OCI-LY3 (cell line): Measurements from ENCODE around the gene THRSP.
"Not testable (repeated sequence)": the region's sequence is repeated elsewhere in the genome, so short reads cannot be mapped to it uniquely, and the experiment has no call there.

Source experiments
- H2AFZ ChIP-seq: fragments of 200-600, 300-600 bp; shearing (Covaris generic); 2 replicates; pipeline ENCODE4 v1.6.0; 2014; ENCODE audit warnings: antibody characterized with exemption, low read depth, low read length
- H3K27ac ChIP-seq: fragments of 200-600, 300-600 bp; sonication (generic); 2 replicates; pipeline ENCODE4 v1.5.1; 2014; ENCODE audit warnings: mild to moderate bottlenecking, low read length, moderate library complexity, mixed read lengths
- H3K27me3 ChIP-seq: fragments of 200-600, 300-600 bp; sonication (generic); 2 replicates; pipeline ENCODE4 v1.6.1; 2014; ENCODE audit warnings: low read depth, low read length, mixed read lengths
- H3K36me3 ChIP-seq: fragments of 200-600, 300-600 bp; sonication (generic); replicated peaks from 2 replicates; pipeline ENCODE3; 2014; ENCODE audit warnings: low read depth, low read length, mixed read lengths
- H3K4me1 ChIP-seq: fragments of 300-600, 200-600 bp; sonication (generic); 2 replicates; pipeline ENCODE4 v1.6.1; 2014; ENCODE audit warnings: low read length, mixed read lengths
- H3K4me2 ChIP-seq: fragments of 200-600, 300-600 bp; sonication (generic); 2 replicates; pipeline ENCODE4 v1.6.1; 2014; ENCODE audit warnings: low read length, mixed read lengths
- H3K4me3 ChIP-seq: fragments of 300-600, 200-600 bp; sonication (generic); 2 replicates; pipeline ENCODE4 v1.5.1; 2014; ENCODE audit warnings: antibody characterized with exemption, mild to moderate bottlenecking, low read length, moderate library complexity
- H3K79me2 ChIP-seq: fragments of 300-600, 200-600 bp; shearing (Covaris generic); 2 replicates; pipeline ENCODE4 v1.6.1; 2014; ENCODE audit warnings: mild to moderate bottlenecking, low read length, mixed read lengths
- H3K9ac ChIP-seq: fragments of 300-600, 200-600 bp; shearing (Covaris generic); 2 replicates; pipeline ENCODE4 v1.6.0; 2014; ENCODE audit warnings: mild to moderate bottlenecking, low read length, moderate library complexity
- H3K9me3 ChIP-seq: fragments of 200-600, 300-600 bp; shearing (Covaris generic); 2 replicates; pipeline ENCODE4 v1.6.1; 2014; ENCODE audit warnings: low read length, mixed read lengths; ENCODE audit not compliant: insufficient read depth
- H4K20me1 ChIP-seq: fragments of 200-600, 300-600 bp; sonication (generic); 2 replicates; pipeline ENCODE4 v1.6.1; 2016; ENCODE audit warnings: low read length, mixed read lengths; ENCODE audit not compliant: insufficient read depth
- EZH2phosphoT487 ChIP-seq: fragments of 200-600 bp; shearing (Covaris generic); IDR thresholded peaks from 2 replicates; pipeline ENCODE4 v1.6.1; 2018; ENCODE audit warnings: antibody characterized with exemption, mixed run types, low read depth
- TF ChIP-seq, protein P1 (sequence below): fragments of 200-600, 300-600 bp; sonication (generic); IDR thresholded peaks from 2 replicates; pipeline ENCODE4 v1.5.1; 2014; ENCODE audit warnings: antibody characterized with exemption, low read length, low read depth

The THRSP gene

DNA sequence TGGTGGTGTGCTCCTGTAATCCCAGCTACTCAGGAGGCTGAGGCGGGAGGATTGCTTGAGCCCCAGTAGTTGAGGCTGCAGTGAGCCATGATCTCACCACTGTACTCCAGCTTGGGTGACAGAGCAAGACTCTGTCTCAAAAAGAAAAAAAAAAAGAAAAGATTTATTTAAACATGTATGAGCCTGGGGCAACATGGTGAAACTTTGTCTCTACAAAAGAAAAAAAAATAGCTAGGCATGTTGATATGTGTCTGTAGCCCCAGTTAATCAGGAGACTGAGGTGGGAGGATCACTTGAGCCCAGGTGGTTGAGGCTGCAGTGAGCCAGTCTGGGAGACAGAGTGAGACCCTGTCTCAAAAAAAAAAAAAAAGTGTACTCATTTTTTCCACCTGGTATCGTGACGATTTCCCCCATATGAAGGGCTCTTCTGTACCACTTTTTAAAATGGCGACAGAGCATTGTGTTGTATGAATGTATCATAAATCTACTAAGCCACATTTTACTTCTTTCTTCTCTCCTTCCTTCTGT is 24.2 kb upstream of the THRSP start:
- Histone ChIP-seq H3K9ac (no peak overlapping the region), H3K27ac (no peak overlapping the region), H3K36me3 (no peaks in the 10 kb centered on the region), H3K4me1 (peaks cover 4% of the 10 kb centered on the region; the same call in 1 of the 2 replicates), H2AFZ (peak overlapping the region; percentile 76), H3K27me3 (no peaks in the 10 kb centered on the region), H3K79me2 (no peaks in the 10 kb centered on the region), H3K4me2 (no peak overlapping the region), H4K20me1 (no peaks in the 10 kb centered on the region), H3K4me3 (no peak overlapping the region), H3K9me3 (no peaks in the 10 kb centered on the region)
- no peak for TF ChIP-seq EZH2phosphoT487
- TF ChIP-seq, protein P1, sequence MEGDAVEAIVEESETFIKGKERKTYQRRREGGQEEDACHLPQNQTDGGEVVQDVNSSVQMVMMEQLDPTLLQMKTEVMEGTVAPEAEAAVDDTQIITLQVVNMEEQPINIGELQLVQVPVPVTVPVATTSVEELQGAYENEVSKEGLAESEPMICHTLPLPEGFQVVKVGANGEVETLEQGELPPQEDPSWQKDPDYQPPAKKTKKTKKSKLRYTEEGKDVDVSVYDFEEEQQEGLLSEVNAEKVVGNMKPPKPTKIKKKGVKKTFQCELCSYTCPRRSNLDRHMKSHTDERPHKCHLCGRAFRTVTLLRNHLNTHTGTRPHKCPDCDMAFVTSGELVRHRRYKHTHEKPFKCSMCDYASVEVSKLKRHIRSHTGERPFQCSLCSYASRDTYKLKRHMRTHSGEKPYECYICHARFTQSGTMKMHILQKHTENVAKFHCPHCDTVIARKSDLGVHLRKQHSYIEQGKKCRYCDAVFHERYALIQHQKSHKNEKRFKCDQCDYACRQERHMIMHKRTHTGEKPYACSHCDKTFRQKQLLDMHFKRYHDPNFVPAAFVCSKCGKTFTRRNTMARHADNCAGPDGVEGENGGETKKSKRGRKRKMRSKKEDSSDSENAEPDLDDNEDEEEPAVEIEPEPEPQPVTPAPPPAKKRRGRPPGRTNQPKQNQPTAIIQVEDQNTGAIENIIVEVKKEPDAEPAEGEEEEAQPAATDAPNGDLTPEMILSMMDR = no peak

DNA sequence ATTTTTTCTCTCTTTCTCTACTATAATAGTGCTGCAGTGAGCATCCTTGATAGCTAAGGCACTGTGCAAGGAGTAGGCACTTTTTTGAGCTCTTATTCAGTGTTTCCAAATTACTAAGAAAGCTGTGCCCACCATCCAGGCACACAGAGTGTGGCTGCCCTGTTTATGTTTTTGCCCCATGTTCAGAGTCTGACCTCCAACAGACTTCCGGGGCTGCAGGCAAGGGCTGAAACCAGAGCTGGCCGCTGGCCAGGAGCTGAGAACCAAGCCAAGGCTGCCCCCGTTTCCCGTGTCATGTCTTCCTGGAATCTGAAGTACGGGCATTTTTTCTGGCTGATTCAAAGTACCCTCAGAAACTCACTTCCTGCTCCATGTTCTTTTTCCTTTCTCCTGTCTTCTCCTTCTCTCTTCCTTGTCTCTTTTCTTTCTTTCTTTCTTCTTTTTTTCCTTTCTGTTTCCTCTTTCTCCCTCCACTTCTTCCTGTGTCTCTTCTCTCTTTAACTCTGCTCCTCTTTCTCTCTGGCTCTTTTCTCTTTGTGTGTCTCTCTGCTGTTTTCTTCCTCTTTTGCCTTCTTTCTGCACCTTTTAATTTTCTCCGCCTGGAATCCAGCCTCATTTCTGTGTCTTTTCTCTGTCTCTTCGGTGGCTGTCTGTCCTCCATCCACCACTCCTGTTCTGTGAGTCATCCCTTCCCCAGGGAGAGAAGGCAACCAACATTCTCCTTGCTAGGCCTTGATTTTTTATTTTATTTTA is 23.6 kb upstream of the THRSP start:
- TF ChIP-seq, protein P1 = no peak
- no peak for TF ChIP-seq EZH2phosphoT487
- Histone ChIP-seq H4K20me1 (no peaks in the 10 kb centered on the region), H3K27me3 (no peaks in the 10 kb centered on the region), H3K4me1 (peaks cover 4% of the 10 kb centered on the region; the same call in 1 of the 2 replicates), H2AFZ (peak overlapping the region; percentile 76), H3K9me3 (no peaks in the 10 kb centered on the region), H3K4me3 (no peak overlapping the region), H3K9ac (no peak overlapping the region), H3K79me2 (no peaks in the 10 kb centered on the region), H3K4me2 (0 out of 2 replicates have a peak overlapping the region, but pooled peaks have one; percentile 10), H3K36me3 (no peaks in the 10 kb centered on the region), H3K27ac (no peak overlapping the region)

DNA sequence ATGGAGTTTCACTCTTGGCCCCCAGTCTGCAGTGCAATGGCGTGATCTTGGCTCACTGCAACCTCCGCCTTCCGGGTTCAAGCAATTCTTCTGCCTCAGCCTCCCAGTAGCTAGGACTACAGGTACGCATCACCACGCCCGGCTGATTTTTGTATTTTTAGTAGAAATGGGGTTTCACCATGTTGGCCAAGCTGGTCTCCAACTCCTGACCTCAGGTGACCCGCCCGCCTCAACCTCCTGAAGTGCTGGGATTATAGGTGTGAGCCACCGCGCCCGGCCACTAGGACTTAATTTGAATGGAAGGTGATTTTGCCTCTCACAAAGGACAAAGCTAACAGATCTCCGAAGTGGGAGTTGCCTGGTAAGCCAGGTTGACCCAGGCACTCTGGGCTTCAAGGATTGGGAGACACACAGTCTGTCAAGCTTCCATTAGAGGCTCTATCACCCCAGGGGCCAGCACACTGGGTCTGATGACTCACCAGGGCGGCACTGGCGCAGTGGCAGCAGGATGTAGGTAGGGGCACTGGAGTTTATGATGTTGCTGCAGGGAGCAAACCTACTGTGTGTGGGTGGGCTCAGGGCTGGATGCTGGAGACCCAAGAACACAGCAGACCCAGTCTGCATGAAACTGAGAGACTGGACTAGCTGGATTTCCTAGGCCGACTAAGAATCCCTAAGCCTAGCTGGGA is 22.8 kb upstream of the THRSP start:
- H3K27me3 ChIP-seq = no peaks in the 10 kb centered on the region
- no peaks in the 10 kb centered on the region for H3K36me3 ChIP-seq
- no peaks in the 10 kb centered on the region for H3K9me3 ChIP-seq
- H3K27ac ChIP-seq = no peak overlapping the region
- no peak overlapping the region for H3K4me2 ChIP-seq
- no peak for TF ChIP-seq EZH2phosphoT487
- TF ChIP-seq, protein P1 = no peak
- peaks cover 4% of the 10 kb centered on the region; the same call in 1 of the 2 replicates for H3K4me1 ChIP-seq
- H2AFZ ChIP-seq = no peak overlapping the region
- no peaks in the 10 kb centered on the region for H4K20me1 ChIP-seq
- H3K9ac ChIP-seq = no peak overlapping the region
- H3K4me3 ChIP-seq = no peak overlapping the region
- H3K79me2 ChIP-seq = no peaks in the 10 kb centered on the region

DNA sequence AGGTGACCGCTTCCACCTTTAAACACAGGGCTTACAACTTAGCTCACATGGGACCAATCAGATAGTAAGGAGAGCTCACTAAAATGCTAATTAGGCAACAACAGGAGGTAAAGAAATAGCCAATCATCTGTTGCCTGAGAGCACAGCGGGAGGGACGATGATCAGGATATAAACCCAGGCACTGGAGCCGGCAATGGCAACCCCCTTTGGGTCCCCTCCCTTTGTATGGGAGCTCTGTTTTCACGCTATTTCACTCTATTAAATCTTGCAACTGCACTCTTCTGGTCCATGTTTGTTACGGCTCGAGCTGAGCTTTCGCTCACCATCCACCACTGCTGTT is 22.3 kb upstream of the THRSP start:
- H3K9ac ChIP-seq, H4K20me1 ChIP-seq, H3K27me3 ChIP-seq, H3K4me2 ChIP-seq, H3K4me3 ChIP-seq, H3K27ac ChIP-seq, H2AFZ ChIP-seq, H3K79me2 ChIP-seq, H3K9me3 ChIP-seq, H3K4me1 ChIP-seq, H3K36me3 ChIP-seq: not testable (repeated sequence)
